ENCODE measurements around the gene MAML2.

- TF ChIP-seq CTCF (IDR thresholded peaks at IDR 0.05) (no peak), POLR2A (IDR thresholded peaks at IDR 0.05; ENCODE audit: low read depth) (no peak)
These were observed 257.6 kb downstream of the MAML2 start for GRCh38 chr11:96085319-96085930.

Measured in esophagus muscularis mucosa (tissue), 3 donors.